WTC11 (cell line): Measurements from ENCODE around the gene CD19. TPM values are rescaled to one million over a fixed set of nuclear protein-coding genes. Genes with fewer than 3 reads are reported as not detected.

Experiments
- ATAC-seq: fragments of 200-7000 bp; cut with Tn5 transposase; 2 replicates; pipeline ENCODE4 v1.10.0; 2021; ENCODE audit warnings: mild to moderate bottlenecking, moderate library complexity
- CTCF ChIA-PET: fragments of 300-600 bp; sonication (Branson Sonifier 250); formaldehyde crosslinking; loops from one replicate; lab custom pipeline; 2021; ENCODE audit warnings: antibody characterized with exemption; lab: Charles Lee
- POLR2A ChIA-PET: fragments of 350-600 bp; sonication (Branson Sonifier 250); formaldehyde crosslinking; loops from one replicate; lab custom pipeline; 2021; ENCODE audit warnings: antibody characterized with exemption; lab: Charles Lee
- DNase-seq: peaks from one replicate; pipeline ENCODE4 v3.0.0; 2021; ENCODE audit warnings: low spot score
- H3K27ac Mint-ChIP-seq: 2 replicates; pipeline ENCODE4 v1.8.0; 2021; ENCODE audit warnings: mixed read lengths
- H3K27me3 Mint-ChIP-seq: 2 replicates; pipeline ENCODE4 v1.8.0; 2021; ENCODE audit warnings: low read depth, mild to moderate bottlenecking, moderate library complexity, mixed read lengths
- H3K36me3 Mint-ChIP-seq: 2 replicates; pipeline ENCODE4 v1.8.0; 2021; ENCODE audit warnings: mixed read lengths
- H3K4me1 Mint-ChIP-seq: 2 replicates; pipeline ENCODE4 v1.8.0; 2022; ENCODE audit warnings: mixed read lengths
- H3K4me3 Mint-ChIP-seq: 2 replicates; pipeline ENCODE4 v1.8.0; 2021; ENCODE audit warnings: mild to moderate bottlenecking, moderate library complexity, mixed read lengths
- H3K9me3 Mint-ChIP-seq: 2 replicates; pipeline ENCODE4 v1.8.0; 2021; ENCODE audit warnings: mixed read lengths
- ARID4B ChIP-seq: sonication (generic); formaldehyde crosslinking; IDR thresholded peaks from 2 replicates; pipeline ENCODE4 v1.8.0; 2023; ENCODE audit warnings: missing genetic modification reagents, mild to moderate bottlenecking, borderline replicate concordance
- ATF3 ChIP-seq: sonication (generic); formaldehyde crosslinking; conservative IDR thresholded peaks from 2 replicates; pipeline ENCODE4 v1.8.1; 2022; ENCODE audit warnings: mild to moderate bottlenecking, missing genetic modification reagents
- CBFB ChIP-seq: sonication (generic); formaldehyde crosslinking; IDR thresholded peaks from 2 replicates; pipeline ENCODE4 v1.8.1; 2022; ENCODE audit warnings: mild to moderate bottlenecking, low read depth, missing genetic modification reagents
- CTCF ChIP-seq: fragments of 200-600 bp; IDR thresholded peaks from 2 replicates; pipeline ENCODE4 v1.8.0; 2022; ENCODE audit warnings: antibody characterized with exemption
- GABPB1 ChIP-seq: sonication (generic); formaldehyde crosslinking; IDR thresholded peaks from 2 replicates; pipeline ENCODE4 v1.8.1; 2023; ENCODE audit warnings: mild to moderate bottlenecking, missing genetic modification reagents
- HMGA2 ChIP-seq: fragments of 250-450 bp; sonication (Bioruptor Pico); IDR thresholded peaks from 2 replicates; pipeline ENCODE4 v1.4.0; 2021; ENCODE audit warnings: mild to moderate bottlenecking, moderate library complexity
- HMGXB4 ChIP-seq: sonication (generic); formaldehyde crosslinking; IDR thresholded peaks from 2 replicates; pipeline ENCODE4 v1.8.1; 2023; ENCODE audit warnings: mild to moderate bottlenecking, moderate library complexity, missing genetic modification reagents
- NFYB ChIP-seq: sonication (generic); formaldehyde crosslinking; conservative IDR thresholded peaks from 2 replicates; pipeline ENCODE4 v1.8.0; 2022; ENCODE audit warnings: low read depth, missing genetic modification reagents
- SMAD3 ChIP-seq: sonication (generic); formaldehyde crosslinking; IDR thresholded peaks from 2 replicates; pipeline ENCODE4 v1.8.0; 2022; ENCODE audit warnings: missing genetic modification reagents, mild to moderate bottlenecking, borderline replicate concordance
- TCF7 ChIP-seq: sonication (generic); formaldehyde crosslinking; IDR thresholded peaks from 2 replicates; pipeline ENCODE4 v1.8.0; 2022; ENCODE audit warnings: mild to moderate bottlenecking, low read depth, missing genetic modification reagents, moderate library complexity
- TEAD1 ChIP-seq: sonication (generic); formaldehyde crosslinking; IDR thresholded peaks from 2 replicates; pipeline ENCODE4 v1.8.0; 2022; ENCODE audit warnings: mild to moderate bottlenecking, missing genetic modification reagents
- ZMAT4 ChIP-seq: fragments of 250-450 bp; sonication (Bioruptor Pico); IDR thresholded peaks from 2 replicates; pipeline ENCODE4 v1.9.0; 2021; ENCODE audit warnings: mild to moderate bottlenecking
- ZNF219 ChIP-seq: sonication (generic); formaldehyde crosslinking; IDR thresholded peaks from 2 replicates; pipeline ENCODE4 v1.8.0; 2023; ENCODE audit warnings: missing genetic modification reagents, mild to moderate bottlenecking, borderline replicate concordance
- ZNF263 ChIP-seq: sonication (generic); formaldehyde crosslinking; IDR thresholded peaks from 2 replicates; pipeline ENCODE4 v1.8.1; 2022; ENCODE audit warnings: low read depth, mild to moderate bottlenecking, moderate library complexity, missing genetic modification reagents
- ZNF317 ChIP-seq: sonication (generic); formaldehyde crosslinking; IDR thresholded peaks from 2 replicates; pipeline ENCODE4 v1.8.1; 2023; ENCODE audit warnings: low read depth, mild to moderate bottlenecking, moderate library complexity, missing genetic modification reagents, borderline replicate concordance
- ZNF671 ChIP-seq: fragments of 250-450 bp; sonication (Bioruptor Pico); IDR thresholded peaks from 2 replicates; pipeline ENCODE4 v1.8.0; 2021; ENCODE audit warnings: mild to moderate bottlenecking
- total RNA-seq: library from RNA; stranded (reverse); gene quantifications from 3 replicates; pipeline ENCODE4 v1.2.3, GENCODE V29; 2021
- TF ChIP-seq, protein P1 (sequence below): sonication (generic); formaldehyde crosslinking; IDR thresholded peaks from 2 replicates; pipeline ENCODE4 v1.8.1; 2023; ENCODE audit warnings: mild to moderate bottlenecking, missing genetic modification reagents, borderline replicate concordance
- TF ChIP-seq, protein P2 (sequence below): fragments of 250-450 bp; sonication (Bioruptor Pico); IDR thresholded peaks from 2 replicates; pipeline ENCODE4 v1.8.0; 2021; ENCODE audit warnings: mild to moderate bottlenecking

CD19 gene
- total RNA-seq, 1 experiment from 2014 or later: 0.90 TPM

- H3K4me3 Mint-ChIP-seq: no peak overlapping the region
- ChIA-PET POLR2A (no interaction called here), CTCF (no interaction called here)
- DNase-seq (no peak), ATAC-seq (no peak)
- H3K36me3 Mint-ChIP-seq: no peaks in the 10 kb centered on the region
- H3K27ac Mint-ChIP-seq: peak overlapping the region; percentile 25
- TF ChIP-seq CTCF: no peak
- TF ChIP-seq, protein P1, sequence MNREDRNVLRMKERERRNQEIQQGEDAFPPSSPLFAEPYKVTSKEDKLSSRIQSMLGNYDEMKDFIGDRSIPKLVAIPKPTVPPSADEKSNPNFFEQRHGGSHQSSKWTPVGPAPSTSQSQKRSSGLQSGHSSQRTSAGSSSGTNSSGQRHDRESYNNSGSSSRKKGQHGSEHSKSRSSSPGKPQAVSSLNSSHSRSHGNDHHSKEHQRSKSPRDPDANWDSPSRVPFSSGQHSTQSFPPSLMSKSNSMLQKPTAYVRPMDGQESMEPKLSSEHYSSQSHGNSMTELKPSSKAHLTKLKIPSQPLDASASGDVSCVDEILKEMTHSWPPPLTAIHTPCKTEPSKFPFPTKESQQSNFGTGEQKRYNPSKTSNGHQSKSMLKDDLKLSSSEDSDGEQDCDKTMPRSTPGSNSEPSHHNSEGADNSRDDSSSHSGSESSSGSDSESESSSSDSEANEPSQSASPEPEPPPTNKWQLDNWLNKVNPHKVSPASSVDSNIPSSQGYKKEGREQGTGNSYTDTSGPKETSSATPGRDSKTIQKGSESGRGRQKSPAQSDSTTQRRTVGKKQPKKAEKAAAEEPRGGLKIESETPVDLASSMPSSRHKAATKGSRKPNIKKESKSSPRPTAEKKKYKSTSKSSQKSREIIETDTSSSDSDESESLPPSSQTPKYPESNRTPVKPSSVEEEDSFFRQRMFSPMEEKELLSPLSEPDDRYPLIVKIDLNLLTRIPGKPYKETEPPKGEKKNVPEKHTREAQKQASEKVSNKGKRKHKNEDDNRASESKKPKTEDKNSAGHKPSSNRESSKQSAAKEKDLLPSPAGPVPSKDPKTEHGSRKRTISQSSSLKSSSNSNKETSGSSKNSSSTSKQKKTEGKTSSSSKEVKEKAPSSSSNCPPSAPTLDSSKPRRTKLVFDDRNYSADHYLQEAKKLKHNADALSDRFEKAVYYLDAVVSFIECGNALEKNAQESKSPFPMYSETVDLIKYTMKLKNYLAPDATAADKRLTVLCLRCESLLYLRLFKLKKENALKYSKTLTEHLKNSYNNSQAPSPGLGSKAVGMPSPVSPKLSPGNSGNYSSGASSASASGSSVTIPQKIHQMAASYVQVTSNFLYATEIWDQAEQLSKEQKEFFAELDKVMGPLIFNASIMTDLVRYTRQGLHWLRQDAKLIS (CRISPR knock-in tag): no peak
- TF ChIP-seq CBFB: no peak
- no peak for TF ChIP-seq TEAD1 (CRISPR knock-in tag)
- no peak for TF ChIP-seq ARID4B (CRISPR knock-in tag)
- TF ChIP-seq ZNF671 (CRISPR knock-in tag): no peak
- no peak for TF ChIP-seq ZNF263 (CRISPR knock-in tag)
- no peak for TF ChIP-seq TCF7 (CRISPR knock-in tag)
- TF ChIP-seq, protein P2, sequence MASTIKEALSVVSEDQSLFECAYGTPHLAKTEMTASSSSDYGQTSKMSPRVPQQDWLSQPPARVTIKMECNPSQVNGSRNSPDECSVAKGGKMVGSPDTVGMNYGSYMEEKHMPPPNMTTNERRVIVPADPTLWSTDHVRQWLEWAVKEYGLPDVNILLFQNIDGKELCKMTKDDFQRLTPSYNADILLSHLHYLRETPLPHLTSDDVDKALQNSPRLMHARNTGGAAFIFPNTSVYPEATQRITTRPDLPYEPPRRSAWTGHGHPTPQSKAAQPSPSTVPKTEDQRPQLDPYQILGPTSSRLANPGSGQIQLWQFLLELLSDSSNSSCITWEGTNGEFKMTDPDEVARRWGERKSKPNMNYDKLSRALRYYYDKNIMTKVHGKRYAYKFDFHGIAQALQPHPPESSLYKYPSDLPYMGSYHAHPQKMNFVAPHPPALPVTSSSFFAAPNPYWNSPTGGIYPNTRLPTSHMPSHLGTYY (CRISPR knock-in tag): no peak
- TF ChIP-seq NFYB (CRISPR knock-in tag): no peak
- no peak for TF ChIP-seq ZNF317 (CRISPR knock-in tag)
- H3K27me3 Mint-ChIP-seq: peaks cover 9% of the 10 kb centered on the region
- no peaks in the 10 kb centered on the region for H3K9me3 Mint-ChIP-seq
- peaks cover 8% of the 10 kb centered on the region for H3K4me1 Mint-ChIP-seq
Measured at GRCh38 chr16:28930652-28931051, 1.1 kb upstream of the CD19 start.

DNA sequence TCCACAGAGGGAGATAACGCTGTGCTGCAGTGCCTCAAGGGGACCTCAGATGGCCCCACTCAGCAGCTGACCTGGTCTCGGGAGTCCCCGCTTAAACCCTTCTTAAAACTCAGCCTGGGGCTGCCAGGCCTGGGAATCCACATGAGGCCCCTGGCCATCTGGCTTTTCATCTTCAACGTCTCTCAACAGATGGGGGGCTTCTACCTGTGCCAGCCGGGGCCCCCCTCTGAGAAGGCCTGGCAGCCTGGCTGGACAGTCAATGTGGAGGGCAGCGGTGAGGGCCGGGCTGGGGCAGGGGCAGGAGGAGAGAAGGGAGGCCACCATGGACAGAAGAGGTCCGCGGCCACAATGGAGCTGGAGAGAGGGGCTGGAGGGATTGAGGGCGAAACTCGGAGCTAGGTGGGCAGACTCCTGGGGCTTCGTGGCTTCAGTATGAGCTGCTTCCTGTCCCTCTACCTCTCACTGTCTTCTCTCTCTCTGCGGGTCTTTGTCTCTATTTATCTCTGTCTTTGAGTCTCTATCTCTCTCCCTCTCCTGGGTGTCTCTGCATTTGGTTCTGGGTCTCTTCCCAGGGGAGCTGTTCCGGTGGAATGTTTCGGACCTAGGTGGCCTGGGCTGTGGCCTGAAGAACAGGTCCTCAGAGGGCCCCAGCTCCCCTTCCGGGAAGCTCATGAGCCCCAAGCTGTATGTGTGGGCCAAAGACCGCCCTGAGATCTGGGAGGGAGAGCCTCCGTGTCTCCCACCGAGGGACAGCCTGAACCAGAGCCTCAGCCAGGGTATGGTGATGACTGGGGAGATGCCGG, 769 bp downstream of the CD19 start:
- TF ChIP-seq SMAD3 (CRISPR knock-in tag) (no peak), ZNF219 (CRISPR knock-in tag) (no peak), HMGXB4 (CRISPR knock-in tag) (no peak), ATF3 (CRISPR knock-in tag) (no peak), GABPB1 (CRISPR knock-in tag) (no peak), ZMAT4 (CRISPR knock-in tag) (no peak), HMGA2 (no peak)
- Mint-ChIP-seq H3K27ac (peak overlapping the region; percentile 76; the same call in 1 of the 2 replicates), H3K36me3 (no peaks in the 10 kb centered on the region), H3K9me3 (no peaks in the 10 kb centered on the region), H3K4me1 (peaks cover 8% of the 10 kb centered on the region), H3K27me3 (peaks cover 14% of the 10 kb centered on the region), H3K4me3 (no peak overlapping the region)
- DNase-seq (no peak), ATAC-seq (no peak)
- CTCF ChIA-PET: interaction anchor here (0.6 to 1.7 kb wide), 4 partner anchors 8 to 21 kb away, joined by 3 to 10 read pairs (median 4); partner anchors contain the start of gene RABEP2
- POLR2A ChIA-PET: interaction anchor here (0.5 kb wide), 1 partner anchor 9 kb away, joined by 4 read pairs; no protein-coding TSS in a partner anchor
